ENCODE measurements around the gene SH3RF3.
A peak's percentile ranks its signal among the peaks of the same experiment; 100 is the strongest.

The SH3RF3 gene

DNA sequence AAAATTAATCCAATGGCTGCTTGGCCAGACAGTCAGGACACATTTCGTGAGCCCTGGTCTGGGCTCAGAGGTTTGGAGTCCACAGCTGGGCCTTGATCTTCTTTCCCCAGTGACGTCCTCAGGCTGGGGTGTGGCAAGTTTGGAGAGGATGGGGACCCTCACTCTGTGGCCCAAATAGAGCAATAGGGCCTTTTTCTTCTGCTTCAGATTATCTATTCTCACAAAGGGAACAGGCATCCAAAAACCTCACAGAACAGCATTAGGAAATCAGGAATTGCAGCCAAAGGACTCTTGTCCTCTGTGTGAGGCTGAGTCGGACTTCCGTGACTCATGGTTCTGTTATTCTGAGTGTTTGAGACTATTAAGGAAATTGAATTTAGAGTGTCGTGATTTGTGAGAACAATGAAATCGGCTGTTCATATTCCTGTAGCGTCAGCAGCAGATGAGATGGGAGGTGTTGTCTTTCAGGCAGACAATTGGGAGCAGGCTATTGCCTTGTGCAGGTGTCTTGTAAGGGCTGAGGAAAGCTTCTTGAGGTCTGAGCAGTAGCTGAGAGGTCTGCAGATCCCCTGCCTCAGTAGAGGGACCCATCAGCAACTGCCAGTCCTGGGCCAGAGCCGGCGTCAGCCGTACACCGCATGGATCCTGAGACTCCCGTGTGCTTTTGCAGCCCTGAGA, 113.8 kb downstream of the SH3RF3 start:
- no peaks in the 10 kb centered on the region for H3K36me3 ChIP-seq (ENCODE audit: control insufficient read depth, insufficient read depth, low read length)
- H3K27ac ChIP-seq, result peak overlapping the region; percentile 54
- H3K9me3 ChIP-seq (ENCODE audit: control insufficient read depth, low read length), result no peaks in the 10 kb centered on the region
- H3K4me1 ChIP-seq, result peaks cover 9% of the 10 kb centered on the region
- no peak overlapping the region for H2AFZ ChIP-seq
- TF ChIP-seq, protein P1, sequence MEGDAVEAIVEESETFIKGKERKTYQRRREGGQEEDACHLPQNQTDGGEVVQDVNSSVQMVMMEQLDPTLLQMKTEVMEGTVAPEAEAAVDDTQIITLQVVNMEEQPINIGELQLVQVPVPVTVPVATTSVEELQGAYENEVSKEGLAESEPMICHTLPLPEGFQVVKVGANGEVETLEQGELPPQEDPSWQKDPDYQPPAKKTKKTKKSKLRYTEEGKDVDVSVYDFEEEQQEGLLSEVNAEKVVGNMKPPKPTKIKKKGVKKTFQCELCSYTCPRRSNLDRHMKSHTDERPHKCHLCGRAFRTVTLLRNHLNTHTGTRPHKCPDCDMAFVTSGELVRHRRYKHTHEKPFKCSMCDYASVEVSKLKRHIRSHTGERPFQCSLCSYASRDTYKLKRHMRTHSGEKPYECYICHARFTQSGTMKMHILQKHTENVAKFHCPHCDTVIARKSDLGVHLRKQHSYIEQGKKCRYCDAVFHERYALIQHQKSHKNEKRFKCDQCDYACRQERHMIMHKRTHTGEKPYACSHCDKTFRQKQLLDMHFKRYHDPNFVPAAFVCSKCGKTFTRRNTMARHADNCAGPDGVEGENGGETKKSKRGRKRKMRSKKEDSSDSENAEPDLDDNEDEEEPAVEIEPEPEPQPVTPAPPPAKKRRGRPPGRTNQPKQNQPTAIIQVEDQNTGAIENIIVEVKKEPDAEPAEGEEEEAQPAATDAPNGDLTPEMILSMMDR (IDR thresholded peaks at IDR 0.05), result no peak
- no peak overlapping the region for H3K9ac ChIP-seq
- H3K4me2 ChIP-seq (ENCODE audit: low read length), result no peak overlapping the region
- H3K27me3 ChIP-seq (ENCODE audit: control insufficient read depth, insufficient read depth, low read length), result no peaks in the 10 kb centered on the region
- no peaks in the 10 kb centered on the region for H3K79me2 ChIP-seq
- no peak overlapping the region for H3K4me3 ChIP-seq (ENCODE audit: low read depth, low read length)

DNA sequence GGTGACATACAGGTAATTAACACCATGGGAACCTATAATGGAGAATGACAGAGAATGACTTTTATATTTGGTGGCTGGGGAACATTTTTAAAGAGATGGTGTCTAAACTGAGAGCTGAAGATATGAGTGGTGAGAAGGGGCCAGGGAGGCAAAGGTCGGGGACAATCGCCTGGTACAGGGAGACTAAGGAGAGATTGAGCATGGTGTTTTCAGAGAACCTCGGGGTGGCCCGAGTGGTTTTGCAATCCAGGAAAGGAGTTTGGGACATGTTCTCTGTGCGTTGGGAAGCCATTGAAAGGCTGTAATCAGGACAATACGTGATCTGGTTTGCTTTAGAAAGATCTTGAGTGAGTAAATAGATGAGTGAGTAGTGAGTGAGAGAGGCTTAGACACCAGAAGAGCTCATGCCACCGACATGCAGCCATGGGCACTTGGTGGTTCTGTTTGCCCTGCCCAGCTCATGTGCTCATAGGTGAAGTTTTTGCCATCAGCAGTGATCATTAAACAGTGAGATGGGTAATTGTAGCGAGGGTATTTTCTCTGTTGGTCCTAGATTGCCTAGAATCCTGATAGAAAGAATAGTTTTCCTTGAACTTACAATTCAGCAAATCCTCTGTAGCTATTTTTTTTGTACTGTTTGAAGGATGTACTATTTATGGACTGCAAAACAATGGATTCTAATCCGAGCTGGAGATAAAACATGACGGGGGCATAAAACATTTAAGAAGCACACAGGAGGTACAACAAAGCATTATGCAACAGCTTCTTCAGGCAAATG, 114.7 kb downstream of the SH3RF3 start:
- H3K4me3 ChIP-seq (ENCODE audit: low read depth, low read length), result no peak overlapping the region

DNA sequence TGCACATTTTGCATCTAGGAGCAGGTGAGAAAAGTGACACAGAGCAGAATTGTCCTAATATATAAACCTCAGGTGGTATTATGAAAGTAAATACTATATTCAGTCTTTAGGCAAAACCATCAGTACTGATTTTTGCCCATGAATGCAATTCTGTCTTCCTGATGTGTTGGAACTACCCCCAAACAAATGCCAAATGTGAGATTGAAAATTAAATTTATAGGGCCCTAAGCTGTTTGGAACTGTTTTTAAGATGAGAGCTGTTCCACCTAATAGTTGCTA, 115.2 kb downstream of the SH3RF3 start:
- Histone ChIP-seq H3K27me3 (ENCODE audit: control insufficient read depth, insufficient read depth, low read length) (no peaks in the 10 kb centered on the region), H3K4me2 (ENCODE audit: low read length) (no peak overlapping the region), H3K27ac (no peak overlapping the region), H3K9ac (no peak overlapping the region), H3K36me3 (ENCODE audit: control insufficient read depth, insufficient read depth, low read length) (no peaks in the 10 kb centered on the region), H3K4me3 (ENCODE audit: low read depth, low read length) (no peak overlapping the region), H3K9me3 (ENCODE audit: control insufficient read depth, low read length) (no peaks in the 10 kb centered on the region), H2AFZ (no peak overlapping the region), H3K4me1 (peaks cover 9% of the 10 kb centered on the region), H3K79me2 (no peaks in the 10 kb centered on the region)
- TF ChIP-seq, protein P1 (IDR thresholded peaks at IDR 0.05), result no peak

More for the DNA sequence above, 114.7 kb downstream of the SH3RF3 start:
- peak overlapping the region; percentile 9 for H3K27ac ChIP-seq
- TF ChIP-seq, protein P1 (IDR thresholded peaks at IDR 0.05), result no peak
- no peaks in the 10 kb centered on the region for H3K36me3 ChIP-seq (ENCODE audit: control insufficient read depth, insufficient read depth, low read length)
- no peaks in the 10 kb centered on the region for H3K9me3 ChIP-seq (ENCODE audit: control insufficient read depth, low read length)
- H3K9ac ChIP-seq, result no peak overlapping the region
- no peaks in the 10 kb centered on the region for H3K79me2 ChIP-seq
- H3K4me1 ChIP-seq, result peaks cover 9% of the 10 kb centered on the region
- no peaks in the 10 kb centered on the region for H3K27me3 ChIP-seq (ENCODE audit: control insufficient read depth, insufficient read depth, low read length)
- no peak overlapping the region for H2AFZ ChIP-seq
- H3K4me2 ChIP-seq (ENCODE audit: low read length), result no peak overlapping the region

DNA sequence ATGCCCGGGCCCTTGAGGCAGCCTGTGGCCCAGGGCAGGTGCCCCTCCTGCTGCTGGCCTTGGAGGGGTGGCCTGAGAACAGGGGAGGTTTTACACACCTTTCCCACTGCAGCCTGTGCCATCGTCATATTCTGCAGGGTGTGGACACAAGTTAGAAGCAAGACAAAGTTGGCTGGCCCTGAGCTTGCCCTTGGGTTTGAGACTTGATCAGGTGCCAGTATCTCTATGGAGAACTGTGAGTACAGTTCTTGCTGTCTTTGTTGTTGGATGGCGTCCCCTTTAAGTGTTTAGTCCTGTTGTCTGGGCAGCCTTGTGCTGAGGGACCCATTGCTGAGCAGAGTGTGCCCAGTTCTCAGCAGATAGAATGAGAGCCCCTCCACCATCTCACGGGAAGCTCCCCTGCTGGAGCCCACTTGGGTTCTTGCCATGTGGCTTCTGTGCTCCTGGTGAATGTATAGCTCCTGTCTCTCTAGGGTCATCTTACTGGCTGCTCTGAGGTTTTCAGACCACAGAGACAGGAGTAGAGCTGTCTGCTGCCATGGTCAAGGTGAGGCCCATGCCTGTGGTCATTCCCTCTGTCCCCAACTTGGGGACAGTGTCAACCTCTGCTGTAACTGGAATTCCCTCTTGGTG, 115.9 kb downstream of the SH3RF3 start:
- Histone ChIP-seq H3K9me3 (ENCODE audit: control insufficient read depth, low read length) (no peaks in the 10 kb centered on the region), H2AFZ (no peak overlapping the region), H3K9ac (no peak overlapping the region), H3K36me3 (ENCODE audit: control insufficient read depth, insufficient read depth, low read length) (no peaks in the 10 kb centered on the region), H3K27me3 (ENCODE audit: control insufficient read depth, insufficient read depth, low read length) (no peaks in the 10 kb centered on the region), H3K4me2 (ENCODE audit: low read length) (no peak overlapping the region), H3K4me1 (peaks cover 9% of the 10 kb centered on the region), H3K79me2 (no peaks in the 10 kb centered on the region), H3K4me3 (ENCODE audit: low read depth, low read length) (no peak overlapping the region), H3K27ac (no peak overlapping the region)
- TF ChIP-seq, protein P1 (IDR thresholded peaks at IDR 0.05), result no peak
